Gastroesophageal sphincter (tissue), 4 donors: ENCODE results near the gene CEBPB. TPM values are rescaled to one million over a fixed set of nuclear protein-coding genes. Genes with fewer than 3 reads are reported as not detected.

Experiments used
- ATAC-seq: fragments of 150-250 bp; one replicate; pipeline ENCODE4 v1.9.1; 2016; ENCODE audit warnings: mild to moderate bottlenecking, moderate library complexity
- H3K27ac ChIP-seq, 4 donors: fragments of 200-600 bp; sonication (generic) in 3 of 4; 1 replicate in 3 of 4; 2 replicates in 1 of 4; pipeline ENCODE4 v1.5.1; 2016 to 2019
- H3K27me3 ChIP-seq: fragments of 200-600 bp; sonication (generic); one replicate; pipeline ENCODE4 v1.5.1; 2019
- H3K36me3 ChIP-seq, 2 donors: fragments of 200-600 bp; sonication (generic); one replicate each; pipeline ENCODE4 v1.5.1; 2019; ENCODE audit warnings: control low read depth in 1 of 2
- H3K4me1 ChIP-seq, 3 donors: fragments of 200-600 bp; sonication (generic); 1 replicate in 2 of 3; 2 replicates in 1 of 3; pipeline ENCODE4 v1.5.1; 2016 to 2019; ENCODE audit warnings: control low read depth in 2 of 3
- H3K4me3 ChIP-seq, 2 donors: fragments of 200-600 bp; sonication (generic); one replicate each; pipeline ENCODE4 v1.5.1; 2019; ENCODE audit warnings: mild to moderate bottlenecking in 1 of 2, moderate library complexity in 1 of 2
- H3K9me3 ChIP-seq, 3 donors: fragments of 200-600 bp; sonication (generic); one replicate each; pipeline ENCODE4 v1.5.1; 2017 to 2019; ENCODE audit warnings: control low read depth in 2 of 3
- CTCF ChIP-seq, 4 experiments: fragments of 200-600 bp in 2 of 4; fragments of 450-650 bp in 2 of 4; sonication (generic) in 1 of 4; IDR thresholded peaks; one replicate each; pipeline ENCODE4 v1.5.1; 2017 to 2019; ENCODE audit warnings: antibody characterized with exemption in 4 of 4, mild to moderate bottlenecking in 2 of 4, moderate library complexity in 2 of 4
- EP300 ChIP-seq: sonication (generic); formaldehyde crosslinking; IDR thresholded peaks from one replicate; pipeline ENCODE4 v1.6.1; 2017; ENCODE audit warnings: antibody characterized with exemption, mild to moderate bottlenecking
- POLR2A ChIP-seq, 2 donors: fragments of 450-650 bp; IDR thresholded peaks; one replicate each; pipeline ENCODE4 v1.6.1; 2017; ENCODE audit warnings: antibody characterized with exemption in 2 of 2, mild to moderate bottlenecking in 2 of 2, moderate library complexity in 1 of 2
- POLR2AphosphoS5 ChIP-seq: sonication (generic); formaldehyde crosslinking; IDR thresholded peaks from one replicate; pipeline ENCODE4 v1.6.1; 2017; ENCODE audit warnings: antibody characterized with exemption
- WGBS, 2 donors: methylation state at CpG; one replicate each; pipeline ENCODE4 v1.1.5; 2018; ENCODE audit warnings: low coverage in 1 of 2; 5-methylcytosine and 5-hydroxymethylcytosine counted together
- total RNA-seq, 4 donors: library from RNA; depleted of rRNA; stranded (reverse); fragments of >200 nt; gene quantifications; one replicate each; pipeline ENCODE4 v1.1.0, GENCODE V29; 2016

Gene CEBPB
- total RNA-seq, 4 donors from 2014 or later: 85.2 to 125 (median 108) TPM

- no peaks in the 10 kb centered on the region for H3K27me3 ChIP-seq
- ATAC-seq: no peak
- no CpG with 5 or more reads among the region's 4 CpGs for whole genome bisulfite sequencing, 2 donors
- H3K36me3 ChIP-seq: no peaks in the 10 kb centered on the region
- TF ChIP-seq EP300: no peak
- TF ChIP-seq POLR2AphosphoS5: no peak
- no peak for TF ChIP-seq CTCF (IDR thresholded peaks at IDR 0.05)
- TF ChIP-seq POLR2A (IDR thresholded peaks at IDR 0.05): no peak
- H3K4me3 ChIP-seq: no peak overlapping the region
- no peaks in the 10 kb centered on the region for H3K9me3 ChIP-seq
- no peak overlapping the region for H3K27ac ChIP-seq
- H3K4me1 ChIP-seq: no peaks in the 10 kb centered on the region
Measured at GRCh38 chr20:50237349-50237748, 46.7 kb downstream of the CEBPB start.

DNA sequence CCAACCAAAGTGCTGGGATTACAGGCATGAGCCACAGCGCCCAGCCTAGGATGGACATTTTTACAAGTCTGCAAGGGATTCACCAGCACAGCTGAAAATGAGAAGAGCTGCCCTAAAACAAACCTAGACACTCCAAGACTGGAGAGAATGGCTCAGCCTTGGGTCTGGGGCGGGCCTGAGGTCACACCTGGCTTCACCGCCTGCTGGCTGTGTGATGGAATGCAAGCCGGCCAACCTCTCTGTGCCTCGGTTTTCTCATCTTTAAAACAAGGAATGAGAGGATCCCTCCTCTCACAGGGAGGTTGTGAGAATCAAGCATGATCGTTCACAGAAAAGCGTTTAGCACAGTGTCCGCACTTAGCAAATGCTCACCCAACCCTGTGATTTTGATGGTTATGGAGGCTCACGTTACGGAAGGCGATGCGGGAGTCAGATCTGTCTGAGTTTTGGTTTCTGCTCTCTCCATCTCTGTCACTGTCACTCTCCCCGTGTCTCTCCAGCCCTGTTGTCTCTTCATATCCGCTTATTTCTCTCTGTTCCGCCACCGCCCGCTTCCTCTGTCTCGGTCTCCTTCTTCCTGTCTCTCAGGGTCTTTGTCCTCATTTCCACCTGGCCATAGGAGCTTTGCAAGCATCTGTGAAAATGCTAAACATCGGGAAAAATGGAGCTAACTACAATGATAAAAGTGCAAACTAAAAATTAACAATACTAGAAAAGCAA, 47.6 kb downstream of the CEBPB start:
- no peaks in the 10 kb centered on the region for H3K9me3 ChIP-seq
- H3K27ac ChIP-seq: no peak overlapping the region
- 83 to 87% methylated on average over 9 to 16 of the region's 19 CpGs for WGBS, 2 donors
- TF ChIP-seq EP300 (no peak), CTCF (IDR thresholded peaks at IDR 0.05) (no peak), POLR2AphosphoS5 (no peak), POLR2A (IDR thresholded peaks at IDR 0.05) (no peak)
- H3K4me1 ChIP-seq: peaks cover 0 to 9% (median 0%) of the 10 kb centered on the region in 3 donors
- no peaks in the 10 kb centered on the region for H3K36me3 ChIP-seq
- ATAC-seq: no peak
- no peaks in the 10 kb centered on the region for H3K27me3 ChIP-seq
- no peak overlapping the region for H3K4me3 ChIP-seq

GRCh38 chr20:50240092-50240491, 49.5 kb downstream of the CEBPB start:
- no peak overlapping the region for H3K4me3 ChIP-seq
- no peak for ATAC-seq
- TF ChIP-seq EP300 (no peak), POLR2A (IDR thresholded peaks at IDR 0.05) (no peak), CTCF (IDR thresholded peaks at IDR 0.05) (no peak), POLR2AphosphoS5 (no peak)
- WGBS, 2 donors: 84 to 92% methylated on average over 6 to 9 of the region's 9 CpGs
- no peaks in the 10 kb centered on the region for H3K36me3 ChIP-seq
- peaks cover 0 to 11% (median 0%) of the 10 kb centered on the region in 3 donors for H3K4me1 ChIP-seq
- H3K27ac ChIP-seq: no peak overlapping the region
- peaks cover 7% of the 10 kb centered on the region for H3K27me3 ChIP-seq
- no peaks in the 10 kb centered on the region for H3K9me3 ChIP-seq

- no peaks in the 10 kb centered on the region for H3K36me3 ChIP-seq
- H3K27ac ChIP-seq: no peak overlapping the region
- H3K27me3 ChIP-seq: peaks cover 7% of the 10 kb centered on the region
- no peak for TF ChIP-seq CTCF (IDR thresholded peaks at IDR 0.05)
- no peak for TF ChIP-seq POLR2A (IDR thresholded peaks at IDR 0.05)
- TF ChIP-seq EP300: no peak
- no peak for TF ChIP-seq POLR2AphosphoS5
- no peak for ATAC-seq
- H3K4me3 ChIP-seq: no peak overlapping the region
- WGBS, 2 donors: 91 to 93% methylated on average over 5 of the region's 6 CpGs
- H3K4me1 ChIP-seq: peaks cover 0 to 11% (median 0%) of the 10 kb centered on the region in 3 donors
- no peaks in the 10 kb centered on the region for H3K9me3 ChIP-seq
Measured at GRCh38 chr20:50242178-50242514, 51.5 kb downstream of the CEBPB start.

Other genes with a start within 250 kb of the CEBPB start
- gene SNAI1, start 207.8 kb upstream of the CEBPB start, total RNA-seq: 1 to 10 TPM in 3 of 4 donors, under 1 TPM in 1; 0.79 to 2.6 (median 1.2) TPM
- 100 to 1,000 TPM in 2 of 4 donors, 10 to 100 TPM in 2; 69.3 to 110 (median 87.9) TPM for gene UBE2V1, start 77.7 kb upstream of the CEBPB start, total RNA-seq
- gene PEDS1, start 37.1 kb upstream of the CEBPB start, total RNA-seq: 10 to 100 TPM; 24.1 to 46.3 (median 31.8) TPM